Measurements from ENCODE around the gene CHFR. TPM values are rescaled to one million over a fixed set of nuclear protein-coding genes. Genes with fewer than 3 reads are reported as not detected.
"Not testable (repeated sequence)": the region's sequence is repeated elsewhere in the genome, so short reads cannot be mapped to it uniquely, and the experiment has no call there.

CHFR gene
- total RNA-seq, 1 donor from 2014 or later = 7.9 TPM

DNA sequence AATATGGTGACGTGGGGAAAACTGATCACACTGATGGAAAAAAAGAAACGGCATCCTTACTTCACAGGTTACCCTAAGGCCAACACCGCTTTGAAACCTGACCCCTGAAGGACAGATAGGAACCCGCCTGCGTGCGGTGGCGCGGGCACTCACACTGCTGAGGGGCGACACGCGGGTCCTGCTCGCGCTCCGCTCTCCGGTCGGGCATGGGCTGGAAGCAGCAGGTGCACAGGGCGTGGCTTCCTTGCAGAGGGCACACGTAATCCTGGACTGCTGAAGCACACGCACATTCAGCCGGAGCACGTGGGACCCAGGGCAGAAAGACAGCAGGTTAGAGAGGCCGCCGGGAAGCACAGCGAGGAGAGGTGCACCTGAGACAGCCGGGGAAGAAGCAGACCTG is 35.9 kb downstream of the CHFR start:
- intact Hi-C loops (cut with DNase I) = no loop called here
- H3K36me3 ChIP-seq = peaks cover 91% of the 10 kb centered on the region in 2 donors

GRCh38 chr12:132850291-132850690 is 37.1 kb downstream of the CHFR start:
- H3K36me3 ChIP-seq = peaks cover 86 to 89% of the 10 kb centered on the region in 2 donors

More for the DNA sequence above, 35.9 kb downstream of the CHFR start:
- Histone ChIP-seq H3K27me3 (no peaks in the 10 kb centered on the region), H3K9me3 (no peaks in the 10 kb centered on the region), H3K4me1 (no peaks in the 10 kb centered on the region), H3K4me3 (no peak overlapping the region), H3K27ac (no peak overlapping the region)
- TF ChIP-seq, protein P1, sequence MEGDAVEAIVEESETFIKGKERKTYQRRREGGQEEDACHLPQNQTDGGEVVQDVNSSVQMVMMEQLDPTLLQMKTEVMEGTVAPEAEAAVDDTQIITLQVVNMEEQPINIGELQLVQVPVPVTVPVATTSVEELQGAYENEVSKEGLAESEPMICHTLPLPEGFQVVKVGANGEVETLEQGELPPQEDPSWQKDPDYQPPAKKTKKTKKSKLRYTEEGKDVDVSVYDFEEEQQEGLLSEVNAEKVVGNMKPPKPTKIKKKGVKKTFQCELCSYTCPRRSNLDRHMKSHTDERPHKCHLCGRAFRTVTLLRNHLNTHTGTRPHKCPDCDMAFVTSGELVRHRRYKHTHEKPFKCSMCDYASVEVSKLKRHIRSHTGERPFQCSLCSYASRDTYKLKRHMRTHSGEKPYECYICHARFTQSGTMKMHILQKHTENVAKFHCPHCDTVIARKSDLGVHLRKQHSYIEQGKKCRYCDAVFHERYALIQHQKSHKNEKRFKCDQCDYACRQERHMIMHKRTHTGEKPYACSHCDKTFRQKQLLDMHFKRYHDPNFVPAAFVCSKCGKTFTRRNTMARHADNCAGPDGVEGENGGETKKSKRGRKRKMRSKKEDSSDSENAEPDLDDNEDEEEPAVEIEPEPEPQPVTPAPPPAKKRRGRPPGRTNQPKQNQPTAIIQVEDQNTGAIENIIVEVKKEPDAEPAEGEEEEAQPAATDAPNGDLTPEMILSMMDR (IDR thresholded peaks at IDR 0.05) = no peak
- no peak for DNase-seq (ENCODE audit: low spot score in 2 of 2)

DNA sequence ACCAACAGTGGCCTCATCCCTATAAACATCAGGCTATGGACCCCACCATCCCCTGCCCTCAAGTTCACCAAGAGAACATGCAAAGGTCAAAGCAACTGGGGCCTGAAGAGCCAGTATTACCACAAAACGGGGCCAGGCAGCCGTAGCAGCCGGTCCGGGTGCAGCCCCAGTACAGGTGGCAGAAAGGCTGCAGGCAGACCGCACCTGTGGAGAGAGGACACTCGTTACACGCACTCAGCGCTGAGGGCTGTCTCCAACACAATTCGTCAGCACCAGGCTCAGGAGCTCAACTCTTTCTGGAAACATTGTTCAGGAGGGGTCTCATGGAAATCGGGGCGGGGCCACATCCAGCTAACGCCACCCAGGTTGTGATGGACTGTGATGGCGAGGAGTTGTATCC is 38.9 kb downstream of the CHFR start:
- no peaks in the 10 kb centered on the region for H3K4me1 ChIP-seq
- H3K27ac ChIP-seq = no peak overlapping the region
- no peak for DNase-seq (ENCODE audit: low spot score in 2 of 2)
- TF ChIP-seq, protein P1 (IDR thresholded peaks at IDR 0.05) = no peak
- H3K4me3 ChIP-seq = no peak overlapping the region
- intact Hi-C loops (cut with DNase I) = no loop called here
- no peaks in the 10 kb centered on the region for H3K27me3 ChIP-seq
- peaks cover 79 to 87% of the 10 kb centered on the region in 2 donors for H3K36me3 ChIP-seq
- no peaks in the 10 kb centered on the region for H3K9me3 ChIP-seq

More at GRCh38 chr12:132850291-132850690, 37.1 kb downstream of the CHFR start:
- no peak overlapping the region for H3K27ac ChIP-seq
- H3K9me3 ChIP-seq = no peaks in the 10 kb centered on the region
- intact Hi-C loops (cut with DNase I) = no loop called here
- H3K27me3 ChIP-seq = no peaks in the 10 kb centered on the region
- TF ChIP-seq, protein P1 (IDR thresholded peaks at IDR 0.05) = no peak
- DNase-seq (ENCODE audit: low spot score in 2 of 2) = no peak
- no peaks in the 10 kb centered on the region for H3K4me1 ChIP-seq
- H3K4me3 ChIP-seq = no peak overlapping the region

DNA sequence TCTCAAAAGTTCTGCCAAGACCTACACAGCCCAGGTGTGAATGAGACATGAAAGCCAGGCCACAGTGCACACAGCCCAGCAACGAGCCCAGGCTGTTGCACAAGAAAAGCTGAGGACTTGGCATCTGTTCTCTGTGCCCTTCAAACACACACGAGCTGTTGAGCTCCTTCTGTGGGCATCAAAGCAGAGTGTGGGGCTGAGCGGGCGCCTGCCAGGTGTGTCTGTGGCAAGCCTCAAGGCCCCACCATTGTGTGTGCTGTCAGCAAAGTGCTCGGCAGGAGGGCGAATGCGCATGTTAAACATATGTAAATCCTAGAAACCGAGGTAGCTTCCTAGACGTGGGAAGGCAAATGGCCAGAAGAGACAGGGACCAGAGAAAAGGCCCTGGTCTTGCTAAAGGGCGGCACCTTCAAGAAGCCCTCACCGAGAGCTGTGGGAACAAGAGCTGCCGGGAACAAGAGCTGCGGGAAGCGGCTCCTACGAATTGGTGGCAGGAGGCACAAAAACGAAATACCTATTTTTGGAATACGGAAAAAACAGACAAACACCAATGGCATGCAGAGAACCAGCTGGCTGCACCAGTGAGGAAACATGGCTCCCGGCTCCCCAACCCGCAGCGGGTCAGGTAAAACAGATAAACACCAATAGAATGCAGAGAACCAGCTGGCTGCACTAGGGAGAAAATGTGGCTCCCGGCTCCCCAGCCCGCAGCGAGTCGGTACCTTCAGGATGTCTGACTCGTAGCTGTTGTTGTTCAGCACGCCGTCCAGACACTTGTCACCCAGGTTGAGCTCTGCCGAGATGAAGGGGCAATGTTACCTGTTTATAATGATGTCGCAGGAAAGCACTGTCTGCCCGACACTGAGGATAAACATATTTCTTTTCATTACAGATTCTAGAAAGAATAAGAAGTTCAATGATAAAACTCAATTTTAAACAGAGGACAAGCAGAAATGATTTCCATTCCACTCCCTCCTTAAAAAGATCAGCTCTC is 39.7 kb downstream of the CHFR start:
- H3K27ac ChIP-seq = no peak overlapping the region
- TF ChIP-seq, protein P1 (IDR thresholded peaks at IDR 0.05) = no peak
- no peak for DNase-seq (ENCODE audit: low spot score in 2 of 2)
- no peak overlapping the region for H3K4me3 ChIP-seq
- H3K27me3 ChIP-seq = no peaks in the 10 kb centered on the region
- intact Hi-C loops (cut with DNase I) = no loop called here
- H3K9me3 ChIP-seq = no peaks in the 10 kb centered on the region
- peaks cover 79 to 87% of the 10 kb centered on the region in 2 donors for H3K36me3 ChIP-seq
- H3K4me1 ChIP-seq = no peaks in the 10 kb centered on the region

DNA sequence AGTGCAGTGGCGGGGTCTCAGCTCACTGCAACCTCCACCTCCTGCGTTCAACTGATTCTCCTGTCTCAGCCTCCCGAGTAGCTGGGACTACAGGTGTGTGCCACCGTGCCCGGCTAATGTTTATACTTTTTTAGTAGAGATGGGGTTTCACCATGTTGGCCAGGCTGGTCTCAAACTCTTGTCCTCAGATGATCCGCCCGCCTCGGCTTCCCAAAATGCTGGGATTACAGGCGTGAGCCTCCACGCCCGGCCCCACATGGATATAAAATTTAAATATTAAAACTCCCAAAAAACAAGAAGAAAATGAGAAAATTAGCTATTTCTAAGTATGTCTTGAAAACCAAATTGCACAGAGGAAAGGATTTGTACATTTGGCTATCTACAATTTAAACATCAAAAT is 42.7 kb downstream of the CHFR start:
- H3K27me3 ChIP-seq; H3K4me1 ChIP-seq; intact Hi-C loops (cut with DNase I); DNase-seq (ENCODE audit: low spot score in 2 of 2); H3K27ac ChIP-seq; H3K4me3 ChIP-seq; H3K9me3 ChIP-seq: not testable (repeated sequence)
- H3K36me3 ChIP-seq = peaks cover 77 to 88% of the 10 kb centered on the region in 2 donors

- Histone ChIP-seq H3K36me3 (peaks cover 68 to 78% of the 10 kb centered on the region in 2 donors), H3K9me3 (no peaks in the 10 kb centered on the region), H3K4me3 (no peak overlapping the region), H3K27me3 (no peaks in the 10 kb centered on the region), H3K27ac (no peak overlapping the region), H3K4me1 (no peaks in the 10 kb centered on the region)
- no peak for DNase-seq (ENCODE audit: low spot score in 2 of 2)
- intact Hi-C loops (cut with DNase I) = no loop called here
- TF ChIP-seq, protein P1 (IDR thresholded peaks at IDR 0.05) = no peak
These were observed 44.9 kb downstream of the CHFR start for GRCh38 chr12:132842449-132843045.

Measured in ascending aorta (tissue), 2 donors.